HG03521 (cell line): ENCODE results near the gene UNC119.

Experiments used
- ATAC-seq: cut with Tn5 transposase; IDR thresholded peaks from one replicate; pipeline ENCODE4 v1.9.1; 2021; ENCODE audit warnings: mild to moderate bottlenecking, moderate library complexity; ENCODE audit not compliant: unreplicated experiment

UNC119 gene

DNA sequence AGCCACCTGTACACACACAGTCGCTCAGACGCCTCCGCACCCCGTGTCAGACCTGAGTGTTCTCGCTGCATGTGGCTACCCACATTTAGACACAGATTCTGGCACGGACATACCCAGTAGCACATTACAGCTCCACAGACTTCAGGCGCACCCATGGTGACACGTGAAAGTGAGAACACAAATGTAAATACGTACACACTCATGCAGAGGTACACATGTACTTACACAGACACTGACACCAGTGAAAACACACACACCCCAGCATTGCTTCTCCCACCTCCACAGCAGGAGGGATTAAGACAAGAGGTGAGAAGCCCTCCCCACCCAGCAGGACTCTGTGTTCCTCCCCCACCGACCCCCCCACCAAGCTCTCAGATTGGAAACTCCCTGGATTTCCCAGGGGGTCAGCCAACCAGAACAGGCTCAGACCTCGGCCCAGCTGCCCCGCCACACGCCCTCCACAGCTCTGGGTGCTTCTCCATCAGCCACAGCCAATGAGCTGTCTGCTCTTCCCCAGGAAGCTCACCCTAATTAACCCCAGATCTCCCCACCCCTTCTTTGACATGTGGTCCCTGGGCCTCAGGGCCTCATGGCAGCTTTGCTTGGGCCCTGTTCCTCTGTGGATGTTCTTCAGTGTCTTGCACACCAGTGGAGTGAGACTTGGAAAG lies 51.6 kb downstream of the UNC119 start:
- ATAC-seq: no peak

DNA sequence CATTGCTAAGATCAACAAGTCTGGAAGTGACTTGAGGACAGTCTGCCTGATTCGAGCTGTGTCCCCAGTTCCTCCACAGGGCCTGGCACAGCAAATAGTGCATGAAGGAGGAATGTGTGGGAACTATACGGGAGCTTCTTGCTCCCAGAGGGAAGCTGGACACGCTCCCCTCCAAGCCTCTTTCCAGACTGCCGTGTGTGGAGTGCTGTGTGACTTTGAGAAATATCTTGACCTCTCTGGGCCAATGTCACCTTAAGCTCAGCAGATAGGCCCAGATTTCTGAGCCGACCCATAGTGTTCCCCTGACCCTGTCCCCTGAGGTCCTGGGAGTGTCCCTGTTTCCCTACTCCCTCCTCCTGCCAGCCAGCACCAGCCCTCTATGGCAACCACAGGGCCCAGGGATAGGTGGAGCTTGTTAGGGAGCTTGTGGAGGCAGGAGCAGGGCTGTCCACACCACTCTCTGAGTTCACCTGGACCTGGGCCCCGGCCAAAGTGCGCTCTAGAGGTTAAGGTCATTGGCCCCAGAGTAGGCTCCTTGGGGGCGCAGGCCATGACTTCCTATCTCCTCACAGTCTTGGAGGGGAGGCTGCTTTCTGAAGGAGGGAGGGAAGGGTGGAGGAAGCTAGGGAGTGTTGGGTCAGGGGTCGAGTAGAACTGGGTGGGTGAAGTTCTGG lies 52.6 kb downstream of the UNC119 start:
- ATAC-seq: no peak

DNA sequence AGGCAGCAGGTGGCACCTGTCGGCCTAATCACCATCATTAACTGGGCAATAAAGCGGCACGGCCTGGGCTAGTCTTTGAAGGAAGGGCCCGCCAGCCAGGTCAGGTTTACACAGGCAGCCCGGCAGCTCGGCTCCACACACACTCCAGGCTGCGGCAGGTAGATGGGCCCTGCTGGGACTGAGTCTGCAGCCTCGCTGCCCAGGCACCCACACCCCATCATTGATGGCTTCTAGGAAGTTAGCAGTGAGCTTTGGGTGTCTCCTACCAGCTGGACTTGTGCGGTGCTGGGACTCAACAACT lies 53.1 kb downstream of the UNC119 start:
- no peak for ATAC-seq

DNA sequence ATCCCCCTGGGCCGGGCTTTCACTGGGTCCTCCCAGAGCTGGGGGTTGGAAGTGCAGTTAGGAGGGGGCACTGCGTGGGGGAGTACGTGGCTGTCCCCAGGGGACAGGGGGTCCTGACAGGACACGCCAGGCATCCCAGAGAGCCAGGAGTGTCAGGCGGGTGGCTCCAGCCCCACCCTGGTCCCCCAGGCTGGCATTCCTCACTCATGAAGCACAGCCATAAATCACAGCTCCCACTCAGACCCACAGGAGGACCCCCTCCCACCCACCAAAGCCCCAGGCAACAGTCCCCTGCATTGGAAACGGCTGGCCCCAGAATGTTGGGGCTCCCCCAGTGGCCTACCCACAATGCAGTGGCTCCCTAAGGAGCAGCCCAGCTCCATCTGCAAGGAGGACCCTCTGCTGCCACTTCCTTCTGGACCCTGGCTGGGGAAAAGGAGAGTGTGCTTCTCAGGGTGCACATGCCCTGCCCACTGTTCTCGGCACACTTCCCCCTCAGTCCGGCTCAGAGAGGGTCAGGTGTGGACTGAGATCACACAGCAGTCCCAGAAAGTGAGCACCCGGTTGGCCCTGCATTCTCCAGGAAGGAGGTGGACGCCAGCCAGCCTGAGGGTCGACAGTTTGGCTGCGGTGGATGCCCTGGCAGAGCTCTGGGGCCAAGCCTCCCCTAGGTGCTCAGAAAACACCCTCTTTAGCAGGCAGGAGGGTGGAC lies 53.6 kb downstream of the UNC119 start:
- ATAC-seq: no peak

DNA sequence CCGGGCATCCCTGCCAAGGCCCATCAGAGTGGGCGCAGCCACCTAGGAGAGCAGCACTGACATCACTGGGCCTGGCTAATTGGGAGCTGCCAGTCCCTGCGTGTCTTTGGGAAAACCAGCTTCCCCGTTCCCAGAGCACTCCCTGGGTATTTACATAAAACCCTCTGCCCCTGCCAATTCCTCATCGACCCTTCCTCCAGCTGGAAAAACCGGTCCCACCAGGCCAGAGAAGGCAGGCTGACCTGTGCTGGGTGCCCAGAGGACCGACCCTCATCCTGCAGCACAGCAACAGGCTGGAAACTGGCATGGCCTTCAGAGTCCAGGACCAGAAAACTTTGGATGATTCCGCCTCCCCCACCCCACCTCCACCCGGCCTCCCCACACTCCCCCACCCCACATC lies 54.5 kb downstream of the UNC119 start:
- ATAC-seq: no peak
